ENCODE results near the gene PPP1R12C.
"Not testable (repeated sequence)": the region's sequence is repeated elsewhere in the genome, so short reads cannot be mapped to it uniquely, and the experiment has no call there.

Gene PPP1R12C

GRCh38 chr19:55116859-55117662 lies at the start of gene PPP1R12C:
PPP1R12C (minus strand) TSS chr19:55117637; CDS start chr19:55117543, 94 bp downstream.
- DNase-seq (ENCODE audit: low read depth in 2 of 2) = no peak

DNA sequence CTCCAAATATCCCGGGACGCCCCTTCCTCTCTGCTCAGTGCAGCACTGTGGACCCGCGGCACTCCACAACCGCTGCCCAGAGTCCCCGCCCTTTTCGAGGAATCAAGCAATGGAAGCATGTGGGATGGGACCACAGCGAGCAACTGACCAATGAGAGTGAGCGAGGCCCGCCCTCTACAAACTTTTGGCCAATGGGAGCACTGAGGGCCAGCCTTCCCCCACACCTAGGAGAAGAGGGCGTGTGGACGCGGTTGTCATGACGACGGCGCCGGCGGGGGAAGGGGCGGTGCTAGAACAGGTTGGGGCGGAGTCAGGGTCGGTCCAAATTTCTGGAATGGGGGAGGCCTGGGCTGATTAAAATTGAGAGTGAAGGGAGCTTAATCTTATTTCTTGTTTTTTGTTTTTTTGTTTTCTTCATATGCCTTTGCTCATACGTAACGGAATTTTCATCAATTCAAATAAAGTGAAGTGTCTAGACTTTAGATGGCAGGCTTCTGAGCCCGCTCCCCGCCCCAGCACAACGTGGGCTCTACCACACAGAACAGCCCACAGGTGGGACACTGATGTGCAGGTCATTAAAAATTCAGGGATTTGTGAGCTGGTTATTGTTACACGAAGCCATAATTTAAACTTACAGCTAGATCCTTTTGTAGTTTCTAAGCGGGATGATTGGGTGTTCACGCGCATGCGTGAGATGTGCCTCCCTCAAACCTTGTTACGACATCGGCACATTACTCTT lies 49.3 kb upstream of the PPP1R12C start, which contains the start of gene DNAAF3:
TSS of gene DNAAF3 (minus strand) at position 84 of the 739 bp plus-strand sequence. CDS start 200 bp downstream, outside the sequence.
- peak; percentile 59 to 77 for DNase-seq (ENCODE audit: low read depth in 2 of 2)

DNA sequence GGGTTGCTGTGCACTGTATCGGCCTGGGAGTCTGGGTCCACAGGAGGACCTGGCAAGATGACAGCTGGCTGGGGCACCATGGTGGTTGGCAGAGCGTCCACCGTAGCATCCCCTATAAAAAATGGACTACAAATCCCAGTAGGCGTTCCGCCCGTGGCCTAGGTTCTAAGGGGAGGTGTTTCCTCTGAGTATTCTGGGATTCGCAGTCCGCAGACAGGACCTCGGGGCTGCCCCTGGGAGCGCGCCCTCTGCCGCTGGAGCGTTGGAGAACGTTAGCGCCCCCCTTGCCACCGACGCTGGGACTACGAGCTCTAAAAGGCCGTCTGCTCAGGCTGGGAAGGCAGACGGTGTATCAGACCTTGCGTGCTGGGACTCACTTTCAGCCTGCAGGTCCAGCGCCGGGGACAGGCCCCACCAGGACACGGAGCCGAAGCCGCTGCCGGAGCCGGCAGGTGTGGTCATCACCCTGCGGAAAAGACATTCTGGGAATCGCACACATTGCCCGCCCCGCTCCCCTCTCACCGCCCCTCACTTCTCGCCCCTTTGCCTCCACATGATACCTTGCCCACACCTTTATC lies 48.6 kb upstream of the PPP1R12C start:
- DNase-seq (ENCODE audit: low read depth in 2 of 2) = peak in 1 of 2 experiments; percentile 37

- no peak for DNase-seq (ENCODE audit: low read depth in 2 of 2)
These were observed 44.3 kb upstream of the PPP1R12C start for GRCh38 chr19:55161571-55162322.

GRCh38 chr19:55160986-55161365 lies 43.5 kb upstream of the PPP1R12C start:
- no peak for DNase-seq (ENCODE audit: low read depth in 2 of 2)

DNA sequence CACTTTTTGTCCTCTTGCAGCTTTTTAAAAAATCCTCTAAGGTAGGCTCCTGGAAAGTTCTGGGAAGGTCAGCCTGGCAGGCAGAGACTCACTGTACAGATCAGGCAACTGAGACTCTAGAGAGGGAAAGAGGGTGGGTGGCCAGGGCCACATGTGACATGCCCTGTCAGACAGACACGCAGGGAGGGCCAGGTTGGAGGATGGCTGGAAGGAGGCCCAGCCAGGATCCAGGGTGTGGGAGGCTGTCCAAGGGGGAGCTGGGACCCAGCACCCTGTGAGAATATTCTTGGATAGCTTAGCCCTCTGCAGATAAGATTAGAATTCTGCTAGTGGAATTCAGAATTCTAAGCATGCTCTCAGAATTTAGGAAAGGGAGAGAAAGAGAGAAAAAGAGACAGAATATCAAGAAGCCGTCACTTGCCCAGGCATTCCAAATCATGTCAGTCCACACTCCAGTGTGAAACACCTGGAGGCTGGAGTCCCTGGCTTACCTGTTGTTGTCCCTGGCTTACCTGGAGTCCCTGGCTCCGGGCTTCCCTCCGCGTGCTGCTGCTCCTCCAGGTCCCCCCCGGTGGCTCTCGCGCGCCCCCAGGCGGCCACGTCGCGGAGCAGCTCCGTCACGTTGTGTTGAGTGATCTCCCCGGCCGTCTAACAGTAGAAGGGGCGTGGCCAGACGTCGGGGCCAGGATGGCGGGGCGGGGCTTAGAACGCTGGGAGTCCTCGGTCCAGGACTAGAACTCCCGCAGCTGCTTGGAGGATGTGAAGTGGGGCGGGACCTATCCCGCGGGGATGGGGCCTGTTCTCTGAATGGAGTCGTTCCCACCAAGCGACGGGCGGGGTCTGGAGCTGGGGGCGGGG lies 42.9 kb upstream of the PPP1R12C start:
- DNase-seq (ENCODE audit: low read depth in 2 of 2) = peak; percentile 80 to 91

DNA sequence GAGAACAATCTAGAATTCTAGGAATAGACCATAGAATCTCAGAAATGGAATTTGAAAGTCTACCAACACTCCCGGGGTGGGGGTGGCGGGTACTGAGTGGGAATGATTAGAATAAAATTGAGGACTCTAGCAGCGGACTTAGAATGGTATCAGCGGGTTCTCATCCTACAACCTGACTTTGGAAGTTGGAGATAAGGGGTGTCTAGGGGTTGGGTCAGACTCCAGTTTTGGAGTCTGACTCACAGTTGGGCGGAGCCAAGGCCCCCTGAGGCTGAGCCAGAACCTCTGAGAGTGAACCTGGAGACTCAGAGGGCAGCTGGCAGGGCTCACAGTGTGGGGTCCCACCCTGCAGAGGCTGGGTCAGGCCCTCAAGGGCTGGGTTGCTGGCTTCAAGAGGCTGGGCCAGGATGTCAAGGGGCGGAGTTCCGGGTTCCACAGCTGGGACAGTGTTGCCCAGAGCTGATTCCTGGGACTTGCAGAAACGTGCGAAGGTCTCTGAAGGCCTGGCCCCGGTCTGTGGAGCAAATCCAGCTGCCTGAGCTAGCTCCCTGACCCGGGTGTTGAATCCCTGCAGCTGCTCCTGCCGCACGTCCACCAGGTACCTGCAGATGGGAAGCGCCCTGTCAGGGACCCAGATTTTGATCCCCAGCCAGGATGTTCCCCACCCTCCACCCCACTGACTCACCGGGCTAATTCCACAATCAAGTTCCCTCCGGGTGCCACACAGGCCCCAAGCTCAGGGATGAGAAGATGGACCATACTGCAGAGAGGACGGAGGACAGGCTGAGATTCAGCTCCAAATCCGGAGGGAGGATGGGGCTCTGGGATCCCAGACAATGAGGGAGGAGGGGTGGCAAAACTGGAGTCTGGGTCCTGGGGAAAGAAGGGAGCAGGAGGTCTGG lies 41.7 kb upstream of the PPP1R12C start:
- DNase-seq (ENCODE audit: low read depth in 2 of 2) = no peak

DNA sequence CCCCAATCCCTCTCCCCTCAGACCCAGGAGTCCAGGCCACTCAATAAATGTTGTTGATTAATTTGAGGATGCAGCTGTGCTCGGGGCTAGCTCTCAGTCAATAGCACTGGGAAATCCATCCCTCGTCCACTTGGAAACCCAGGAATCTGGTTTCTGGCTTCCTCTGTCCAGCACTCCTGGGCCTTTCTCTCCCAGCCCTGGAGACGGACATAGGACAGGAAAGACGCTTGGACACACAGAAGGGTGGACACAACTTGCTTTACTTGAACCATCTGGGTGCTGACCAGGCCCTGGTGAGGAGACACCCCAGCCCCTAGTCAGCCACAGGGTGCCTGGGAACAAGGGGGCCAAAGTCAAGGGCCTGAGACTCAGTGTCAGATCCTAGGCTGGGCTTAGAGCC lies 41.0 kb upstream of the PPP1R12C start:
- DNase-seq (ENCODE audit: low read depth in 2 of 2) = no peak

GRCh38 chr19:55157064-55157908 lies 39.8 kb upstream of the PPP1R12C start, which contains the start of gene TNNI3:
TNNI3 (minus strand) TSS chr19:55157732; CDS start chr19:55157589, 143 bp downstream.
- no peak for DNase-seq (ENCODE audit: low read depth in 2 of 2)

DNA sequence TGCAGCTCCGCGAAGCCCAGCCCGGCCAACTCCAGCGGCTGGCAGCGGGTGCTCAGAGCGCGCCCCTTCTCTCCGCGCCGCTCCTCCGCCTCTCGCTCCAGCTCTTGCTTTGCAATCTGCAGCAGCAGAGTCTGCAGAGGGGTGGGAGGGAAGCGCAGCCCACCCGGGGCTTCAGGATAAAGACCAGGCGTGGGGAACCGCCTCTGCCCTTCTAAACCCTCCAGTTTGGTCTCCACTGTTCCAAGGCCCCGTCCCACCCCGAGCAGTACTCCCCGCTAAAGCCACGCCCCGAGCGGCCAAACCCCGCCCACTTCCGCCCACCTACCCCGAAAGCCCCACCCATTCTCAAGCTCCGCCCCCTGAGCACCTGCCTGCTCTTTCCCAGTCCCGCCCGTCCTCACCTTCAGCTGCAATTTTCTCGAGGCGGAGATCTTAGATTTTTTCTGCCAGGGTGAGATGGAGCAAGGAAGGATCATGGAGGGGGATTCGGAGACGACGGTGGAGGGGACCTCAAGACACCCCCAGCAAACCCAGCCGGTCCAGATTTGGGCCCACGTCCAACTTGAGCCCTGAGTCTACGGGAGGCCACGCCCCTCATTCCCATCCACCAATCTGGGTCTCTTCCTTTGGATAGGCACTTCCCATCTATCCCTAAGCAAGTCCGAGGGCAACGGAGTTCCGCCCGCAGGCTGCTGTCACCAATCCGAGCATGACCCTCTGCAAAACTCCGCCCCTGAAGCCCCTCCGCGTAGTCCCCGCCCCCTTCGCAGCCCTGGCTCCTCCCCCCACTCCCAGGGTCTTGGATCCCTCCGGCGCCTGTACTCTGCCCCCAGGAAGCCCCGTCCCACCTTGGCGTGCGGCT lies 39.0 kb upstream of the PPP1R12C start:
- peak in 1 of 2 experiments; percentile 32 for DNase-seq (ENCODE audit: low read depth in 2 of 2)

- DNase-seq (ENCODE audit: low read depth in 2 of 2) = not testable (repeated sequence)
These were observed 38.3 kb upstream of the PPP1R12C start for GRCh38 chr19:55155784-55156183.

DNA sequence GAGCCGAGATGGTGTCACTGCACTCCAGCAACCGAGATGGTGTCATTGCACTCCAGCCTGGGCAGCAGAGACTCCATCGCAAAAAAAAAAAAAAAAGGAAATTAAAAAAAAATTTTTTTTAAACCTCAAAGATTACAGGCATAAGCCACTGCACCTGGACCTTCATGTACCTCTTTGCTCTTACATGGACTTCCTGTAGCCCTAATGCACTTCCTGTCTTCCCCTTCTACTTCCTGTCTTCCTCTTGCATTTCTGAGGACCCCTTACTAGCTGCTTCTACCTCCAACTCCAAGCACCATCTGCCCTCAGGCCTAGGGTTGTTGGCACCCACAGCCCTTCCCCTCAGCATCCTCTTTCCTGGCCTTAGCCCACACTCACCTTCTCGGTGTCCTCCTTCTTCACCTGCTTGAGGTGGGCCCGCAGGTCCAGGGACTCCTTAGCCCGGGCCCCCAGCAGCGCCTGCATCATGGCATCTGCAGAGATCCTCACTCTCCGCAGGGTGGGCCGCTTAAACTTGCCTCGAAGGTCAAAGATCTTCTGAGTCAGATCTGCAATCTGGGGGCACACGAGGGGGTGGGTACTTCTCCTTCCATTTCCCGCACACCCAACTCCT lies 36.3 kb upstream of the PPP1R12C start:
- no peak for DNase-seq (ENCODE audit: low read depth in 2 of 2)

- DNase-seq (ENCODE audit: low read depth in 2 of 2) = no peak
These were observed 34.6 kb upstream of the PPP1R12C start for GRCh38 chr19:55152017-55152416.

DNA sequence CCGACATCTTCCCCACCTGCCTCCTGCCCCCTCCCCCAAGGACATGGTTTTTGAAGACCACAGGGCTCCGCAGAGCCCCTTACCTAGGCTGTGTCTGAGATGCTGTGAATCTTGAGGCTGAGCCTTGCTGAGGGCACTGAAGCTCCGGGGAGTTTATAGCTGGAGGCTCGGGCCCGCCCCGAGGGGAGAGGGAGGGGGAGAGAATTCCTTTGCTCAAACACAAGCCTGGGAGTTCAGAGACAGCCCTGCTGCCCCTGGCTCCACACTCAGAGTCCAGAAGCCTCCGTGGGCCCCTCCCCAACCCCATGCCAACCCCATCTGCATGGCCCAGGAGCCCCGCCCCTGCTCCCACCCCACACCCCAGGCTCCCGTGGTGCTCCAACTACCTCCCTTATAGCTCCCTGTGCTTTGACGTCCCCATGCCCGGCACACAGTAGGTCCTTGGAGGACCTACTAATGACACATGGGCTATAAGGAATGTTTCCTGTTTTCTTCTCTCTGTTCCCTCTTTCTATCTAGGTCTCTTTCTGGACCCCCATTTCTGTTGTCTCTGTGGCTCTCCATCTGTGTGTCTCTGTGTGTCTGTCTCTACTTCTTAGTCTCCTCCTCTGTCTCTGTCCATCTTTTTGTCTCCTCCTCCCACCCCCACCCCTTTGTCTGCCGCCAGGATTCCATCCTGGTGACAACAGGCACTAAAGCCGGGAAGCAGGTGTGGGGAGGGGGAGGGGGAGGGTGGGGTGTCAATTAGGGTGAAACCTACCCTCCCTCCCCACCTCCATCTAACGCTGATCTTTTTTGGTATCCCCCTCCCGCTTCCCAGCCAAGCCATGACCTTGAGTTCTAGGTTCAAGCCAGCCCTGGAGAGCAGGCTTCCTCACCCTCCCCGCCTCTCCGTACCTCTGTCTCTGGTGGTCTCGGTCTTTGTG lies 31.9 kb upstream of the PPP1R12C start, which contains the start of gene TNNT1:
TSS of gene TNNT1 (minus strand) at position 129 of the 926 bp plus-strand sequence. CDS start 2,049 bp downstream, outside the sequence.
- DNase-seq (ENCODE audit: low read depth in 2 of 2) = no peak

GRCh38 chr19:55147545-55148251 lies 30.3 kb upstream of the PPP1R12C start:
- no peak for DNase-seq (ENCODE audit: low read depth in 2 of 2)
